H1 (cell line): Measurements from ENCODE around the gene DYNLT3. TPM values are rescaled to one million over a fixed set of nuclear protein-coding genes. Genes with fewer than 3 reads are reported as not detected.

Experiments used
- CTCF ChIA-PET: fragments of 300-600 bp; sonication (Branson Sonifier 250); formaldehyde crosslinking; loops from one replicate; lab custom pipeline; 2021; ENCODE audit not compliant: partially characterized antibody; lab: Charles Lee
- POLR2A ChIA-PET: fragments of 300-600 bp; sonication (Branson Sonifier 250); formaldehyde crosslinking; loops from one replicate; lab custom pipeline; 2021; ENCODE audit warnings: inconsistent platforms; ENCODE audit not compliant: partially characterized antibody; lab: Charles Lee
- DNase-seq, 2 experiments: peaks; one replicate each; pipeline versions ENCODE4 v3.0.0 to v3.0.0-alpha.2; 2010 to 2022; ENCODE audit warnings: low spot score in 2 of 2, low read depth in 1 of 2, mixed read lengths in 1 of 2
- FAIRE-seq: peaks from 2 replicates; lab custom pipeline; 2011; peaks lifted over from hg19 to GRCh38; lab: Jason Lieb, UNC
- H2AFZ ChIP-seq: 2 replicates; pipeline ENCODE4 v1.8.1; 2012; ENCODE audit warnings: low read length, inconsistent platforms
- H2AK5ac ChIP-seq: 2 replicates; pipeline ENCODE4 v1.6.1; 2013; ENCODE audit warnings: low read depth, low read length
- H2BK120ac ChIP-seq: replicated peaks from 2 replicates; pipeline ENCODE3; 2013; ENCODE audit warnings: low read depth, low read length, inconsistent platforms
- H2BK12ac ChIP-seq: 2 replicates; pipeline ENCODE4 v1.6.1; 2013; ENCODE audit warnings: low read depth, low read length
- H2BK15ac ChIP-seq: 2 replicates; pipeline ENCODE4 v1.6.1; 2013; ENCODE audit warnings: low read length
- H2BK20ac ChIP-seq: 2 replicates; pipeline ENCODE4 v1.6.1; 2013; ENCODE audit warnings: low read length
- H2BK5ac ChIP-seq: 2 replicates; pipeline ENCODE4 v1.6.1; 2013; ENCODE audit warnings: low read depth, low read length
- H3K14ac ChIP-seq: 2 replicates; pipeline ENCODE4 v1.6.1; 2013; ENCODE audit warnings: inconsistent platforms; ENCODE audit not compliant: insufficient read length
- H3K18ac ChIP-seq: 2 replicates; pipeline ENCODE4 v1.6.1; 2013; ENCODE audit warnings: low read length; ENCODE audit errors: extremely low read depth
- H3K23ac ChIP-seq: 2 replicates; pipeline ENCODE4 v1.6.1; 2013; ENCODE audit warnings: inconsistent platforms; ENCODE audit not compliant: insufficient read length
- H3K23me2 ChIP-seq: 2 replicates; pipeline ENCODE4 v1.6.1; 2013; ENCODE audit warnings: low read depth, low read length
- H3K27ac ChIP-seq: 2 replicates; pipeline ENCODE4 v1.6.1; 2011; ENCODE audit warnings: low read depth, low read length, inconsistent platforms
- H3K27me3 ChIP-seq, 4 experiments: replicated peaks in 1 of 4; 1 replicate in 1 of 4; 2 replicates in 3 of 4; pipeline versions ENCODE4 v1.6.1 to v1.8.1; 2011 to 2013; ENCODE audit warnings: low read length in 3 of 4, mild to moderate bottlenecking in 3 of 4, inconsistent platforms in 2 of 4, mixed read lengths in 2 of 4, moderate library complexity in 1 of 4; ENCODE audit not compliant: control insufficient read depth in 3 of 4, insufficient read depth in 3 of 4; ENCODE audit errors: extremely low read depth in 1 of 4
- H3K36me3 ChIP-seq, 4 experiments: 2 replicates each; pipeline versions ENCODE4 v1.6.1 to v1.8.1; 2011 to 2013; ENCODE audit warnings: mild to moderate bottlenecking in 4 of 4, low read length in 3 of 4, moderate library complexity in 2 of 4, control low read depth in 1 of 4, inconsistent platforms in 1 of 4; ENCODE audit not compliant: insufficient read depth in 4 of 4, control insufficient read depth in 2 of 4
- H3K4ac ChIP-seq: replicated peaks from 2 replicates; pipeline ENCODE3; 2013; ENCODE audit warnings: low read length, low read depth, mixed read lengths, inconsistent platforms; ENCODE audit not compliant: insufficient read length
- H3K4me1 ChIP-seq, 4 experiments: replicated peaks in 1 of 4; 1 replicate in 1 of 4; 2 replicates in 3 of 4; pipeline versions ENCODE4 v1.6.1 to v1.8.1; 2011 to 2013; ENCODE audit warnings: low read length in 3 of 4, inconsistent platforms in 2 of 4, mixed read lengths in 1 of 4; ENCODE audit not compliant: insufficient read depth in 4 of 4, control insufficient read depth in 3 of 4
- H3K4me2 ChIP-seq, 2 experiments: 2 replicates each; pipeline versions ENCODE4 v1.6.1 to v1.8.1; 2011 to 2013; ENCODE audit warnings: low read depth in 2 of 2, low read length in 2 of 2, control low read depth in 1 of 2, inconsistent platforms in 1 of 2, mild to moderate bottlenecking in 1 of 2; ENCODE audit not compliant: insufficient read depth in 1 of 2
- H3K4me3 ChIP-seq, 4 experiments: fragments of 200-600, 300-600 bp in 1 of 4; sonication (generic), shearing (Covaris generic), sonication (Bioruptor Twin) in 1 of 4; 2 replicates each; pipeline versions ENCODE4 v1.5.1 to v1.8.1; 2011 to 2016; ENCODE audit warnings: low read length in 4 of 4, low read depth in 3 of 4, control low read depth in 2 of 4, inconsistent platforms in 2 of 4, mild to moderate bottlenecking in 2 of 4, mixed read lengths in 1 of 4, moderate library complexity in 1 of 4; ENCODE audit not compliant: insufficient read depth in 2 of 4; ENCODE audit errors: extremely low read depth in 1 of 4
- H3K56ac ChIP-seq: replicated peaks from 2 replicates; pipeline ENCODE3; 2013; ENCODE audit warnings: low read depth, mild to moderate bottlenecking, mixed read lengths, low read length, inconsistent platforms; ENCODE audit not compliant: insufficient read length
- H3K79me1 ChIP-seq: 2 replicates; pipeline ENCODE4 v1.6.1; 2013; ENCODE audit warnings: low read depth, low read length, control low read depth
- H3K79me2 ChIP-seq, 2 experiments: 2 replicates each; pipeline versions ENCODE4 v1.6.1 to v1.8.1; 2012 to 2013; ENCODE audit warnings: low read length in 2 of 2, mild to moderate bottlenecking in 2 of 2, inconsistent platforms in 1 of 2; ENCODE audit not compliant: insufficient read depth in 2 of 2, control insufficient read depth in 1 of 2
- H3K9ac ChIP-seq, 4 experiments: replicated peaks in 1 of 4; 1 replicate in 1 of 4; 2 replicates in 3 of 4; pipeline versions ENCODE4 v1.6.1 to v1.8.1; 2011 to 2013; ENCODE audit warnings: low read depth in 3 of 4, low read length in 3 of 4, control low read depth in 2 of 4, mild to moderate bottlenecking in 2 of 4, moderate library complexity in 2 of 4, inconsistent platforms in 1 of 4; ENCODE audit errors: extremely low read depth in 1 of 4
- H3K9me3 ChIP-seq, 2 experiments: 2 replicates each; pipeline versions ENCODE4 v1.6.1 to v1.8.1; 2012 to 2013; ENCODE audit warnings: mild to moderate bottlenecking in 2 of 2, moderate library complexity in 2 of 2, control low read depth in 1 of 2, inconsistent platforms in 1 of 2, low read depth in 1 of 2, low read length in 1 of 2, mixed read lengths in 1 of 2; ENCODE audit not compliant: insufficient read depth in 2 of 2
- H4K20me1 ChIP-seq, 2 experiments: replicated peaks in 1 of 2; 2 replicates each; pipeline versions ENCODE3 to v1.8.1; 2011 to 2013; ENCODE audit warnings: inconsistent platforms in 2 of 2, low read length in 2 of 2, mild to moderate bottlenecking in 1 of 2; ENCODE audit not compliant: insufficient read depth in 2 of 2, control insufficient read depth in 1 of 2
- H4K5ac ChIP-seq: 2 replicates; pipeline ENCODE4 v1.6.1; 2013; ENCODE audit warnings: low read length, low read depth, mixed read lengths, inconsistent platforms; ENCODE audit not compliant: insufficient read length
- H4K8ac ChIP-seq: 2 replicates; pipeline ENCODE4 v1.8.0; 2013; ENCODE audit warnings: mild to moderate bottlenecking, moderate library complexity, low read length, inconsistent platforms; ENCODE audit not compliant: insufficient read depth; ENCODE audit errors: extremely low read depth
- H4K91ac ChIP-seq: replicated peaks from 2 replicates; pipeline ENCODE3; 2013; ENCODE audit warnings: low read length, mixed read lengths, inconsistent platforms; ENCODE audit not compliant: insufficient read length
- ASH2L ChIP-seq: fragments of 200-600, 300-600 bp; sonication (generic); IDR thresholded peaks from one replicate; pipeline ENCODE4 v1.7.1; 2017; ENCODE audit warnings: low read length
- CTBP2 ChIP-seq: IDR thresholded peaks from 2 replicates; pipeline ENCODE4 v1.7.0; 2011; ENCODE audit warnings: borderline replicate concordance, mild to moderate bottlenecking, moderate library complexity, mixed read lengths, low read length; ENCODE audit not compliant: insufficient read depth, insufficient read length
- EGR1 ChIP-seq: IDR thresholded peaks from 2 replicates; pipeline ENCODE4 v1.6.1; 2011; ENCODE audit warnings: low read depth, low read length, borderline replicate concordance
- GTF2F1 ChIP-seq: IDR thresholded peaks from 2 replicates; pipeline ENCODE4 v1.6.1; 2012; ENCODE audit warnings: low read depth, low read length, improper control_type of control experiment, borderline replicate concordance
- POLR2AphosphoS5 ChIP-seq: IDR thresholded peaks from 2 replicates; pipeline ENCODE4 v1.6.1; 2011; ENCODE audit warnings: low read depth, low read length
- SP1 ChIP-seq: IDR thresholded peaks from 2 replicates; pipeline ENCODE4 v1.6.1; 2011; ENCODE audit warnings: low read depth, low read length
- TAF7 ChIP-seq: optimal IDR thresholded peaks from 2 replicates; pipeline ENCODE3; 2011; ENCODE audit warnings: low read depth, mild to moderate bottlenecking, inconsistent platforms, low read length, moderate library complexity, borderline replicate concordance
- YY1 ChIP-seq: IDR thresholded peaks from 2 replicates; pipeline ENCODE4 v1.6.1; 2011; ENCODE audit warnings: low read depth, mild to moderate bottlenecking, low read length
- ZNF274 ChIP-seq: IDR thresholded peaks from 2 replicates; pipeline ENCODE4 v1.7.0; 2012; ENCODE audit warnings: low read length, borderline replicate concordance; ENCODE audit errors: extremely low read depth
- polyA plus RNA-seq, 7 experiments: library from polyadenylated mRNA; depleted of rRNA in 3 of 7; stranded (reverse) in 5 of 7; unstranded in 2 of 7; fragments of >200 nt in 5 of 7; fragments of 200-250 nt in 2 of 7; gene quantifications; 1 replicate in 5 of 7; 2 replicates in 1 of 7; 4 replicates in 1 of 7; pipeline versions ENCODE4 v1.2.1 to v1.2.3, GENCODE V29; 2011 to 2013; ENCODE audit warnings: missing spikeins in 2 of 7, mixed read lengths in 2 of 7
- total RNA-seq: library from RNA; stranded (reverse); fragmentation: NEBNext Ultra II Directional; extraction: Animal tissue kit (Norgen Biotek cat#: 25700); gene quantifications from 2 replicates; pipeline ENCODE4 v1.2.1, GENCODE V29; 2021
- TF ChIP-seq, protein P1 (sequence below): IDR thresholded peaks from 2 replicates; pipeline ENCODE4 v1.6.1; 2012; ENCODE audit warnings: low read length, inconsistent platforms

The DYNLT3 gene
- total and polyA plus RNA-seq, 2 of the 8 experiments (the other 6 are each of a cell fraction or from before 2014, with no cell fraction given), result 2.3 to 3.5 TPM

DNA sequence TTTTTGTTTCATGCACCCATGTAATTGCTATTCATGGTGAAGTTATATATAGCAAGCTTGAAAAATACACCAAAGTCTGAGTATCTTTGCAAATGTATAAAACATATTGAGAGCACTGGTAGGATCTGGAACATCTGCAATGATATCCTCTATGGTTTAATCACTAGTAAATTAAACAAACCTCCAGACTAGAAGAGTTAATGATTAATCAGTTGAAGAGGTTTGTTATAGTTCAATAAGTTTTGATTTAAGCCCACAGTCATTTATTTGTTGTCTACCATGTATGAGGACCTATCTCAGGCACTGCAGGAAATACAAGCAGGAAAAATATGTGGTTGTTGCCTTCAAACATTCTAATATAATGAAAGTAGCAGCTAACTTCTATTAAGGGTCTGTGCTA, 51.1 kb downstream of the DYNLT3 start:
- no peak overlapping the region for H2BK20ac ChIP-seq
- no peak overlapping the region for H2AFZ ChIP-seq
- H3K27me3 ChIP-seq, result no peaks in the 10 kb centered on the region
- H2BK120ac ChIP-seq, result no peak overlapping the region
- no peak overlapping the region for H3K4ac ChIP-seq
- no peak overlapping the region for H3K56ac ChIP-seq
- no peak overlapping the region for H4K91ac ChIP-seq
- H3K4me3 ChIP-seq, result no peak overlapping the region
- H3K9me3 ChIP-seq, result no peaks in the 10 kb centered on the region
- peaks cover 0 to 2% (median 0%) of the 10 kb centered on the region in 4 experiments; a peak in 1 of 7 replicates for H3K4me1 ChIP-seq
- H3K79me2 ChIP-seq, result no peaks in the 10 kb centered on the region
- DNase-seq, result no peak
- H3K4me2 ChIP-seq, result no peak overlapping the region
- no peak overlapping the region for H2AK5ac ChIP-seq
- no peaks in the 10 kb centered on the region for H3K23me2 ChIP-seq
- no peak overlapping the region for H4K5ac ChIP-seq
- no peaks in the 10 kb centered on the region for H3K79me1 ChIP-seq
- H4K20me1 ChIP-seq, result no peaks in the 10 kb centered on the region
- no peak overlapping the region for H3K9ac ChIP-seq
- H3K14ac ChIP-seq, result no peak overlapping the region
- H2BK5ac ChIP-seq, result no peak overlapping the region
- POLR2A ChIA-PET, result no interaction called here
- H4K8ac ChIP-seq, result no peak overlapping the region
- TF ChIP-seq CTBP2 (no peak), EGR1 (no peak), ZNF274 (no peak), SP1 (no peak), TAF7 (no peak), ASH2L (no peak), POLR2AphosphoS5 (no peak), YY1 (no peak), GTF2F1 (no peak)
- TF ChIP-seq, protein P1, sequence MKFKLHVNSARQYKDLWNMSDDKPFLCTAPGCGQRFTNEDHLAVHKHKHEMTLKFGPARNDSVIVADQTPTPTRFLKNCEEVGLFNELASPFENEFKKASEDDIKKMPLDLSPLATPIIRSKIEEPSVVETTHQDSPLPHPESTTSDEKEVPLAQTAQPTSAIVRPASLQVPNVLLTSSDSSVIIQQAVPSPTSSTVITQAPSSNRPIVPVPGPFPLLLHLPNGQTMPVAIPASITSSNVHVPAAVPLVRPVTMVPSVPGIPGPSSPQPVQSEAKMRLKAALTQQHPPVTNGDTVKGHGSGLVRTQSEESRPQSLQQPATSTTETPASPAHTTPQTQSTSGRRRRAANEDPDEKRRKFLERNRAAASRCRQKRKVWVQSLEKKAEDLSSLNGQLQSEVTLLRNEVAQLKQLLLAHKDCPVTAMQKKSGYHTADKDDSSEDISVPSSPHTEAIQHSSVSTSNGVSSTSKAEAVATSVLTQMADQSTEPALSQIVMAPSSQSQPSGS, result no peak
- TF ChIP-seq, all 59 proteins: peak for 0
- Histone ChIP-seq H3K27ac (no peak overlapping the region), H2BK15ac (no peak overlapping the region), H2BK12ac (no peak overlapping the region), H3K23ac (no peak overlapping the region), H3K36me3 (no peaks in the 10 kb centered on the region), H3K18ac (no peak overlapping the region)
- FAIRE-seq, result no peak
- CTCF ChIA-PET, result interaction anchor here (1.7 kb wide), 1 partner anchor 29 kb away, joined by 8 read pairs; no protein-coding TSS in a partner anchor
